HG03135 (cell line): ENCODE measurements around the gene SORBS1.

Experiments
- ATAC-seq: cut with Tn5 transposase; IDR thresholded peaks from one replicate; pipeline ENCODE4 v1.9.1; 2021; ENCODE audit warnings: mild to moderate bottlenecking, moderate library complexity; ENCODE audit not compliant: unreplicated experiment

The SORBS1 gene

DNA sequence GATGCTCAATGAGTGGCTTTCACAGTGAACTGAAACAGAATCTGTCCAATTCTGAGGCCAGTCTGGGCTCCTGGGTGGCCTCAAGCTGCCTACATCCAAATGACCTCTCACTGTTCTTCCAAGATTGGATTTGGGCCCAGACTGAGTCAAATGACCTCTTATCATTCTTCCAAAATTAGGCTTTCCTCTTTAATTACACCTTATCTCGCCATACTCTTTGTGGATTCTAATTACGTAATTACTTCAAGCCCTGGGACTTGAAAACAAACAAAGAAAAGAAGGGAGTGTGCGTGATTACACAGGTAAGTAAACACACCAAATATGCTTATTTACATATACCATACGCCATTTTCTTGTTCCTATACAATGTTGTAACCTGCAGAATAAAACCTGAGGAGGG is 18.8 kb downstream of the SORBS1 start:
- ATAC-seq, result no peak

DNA sequence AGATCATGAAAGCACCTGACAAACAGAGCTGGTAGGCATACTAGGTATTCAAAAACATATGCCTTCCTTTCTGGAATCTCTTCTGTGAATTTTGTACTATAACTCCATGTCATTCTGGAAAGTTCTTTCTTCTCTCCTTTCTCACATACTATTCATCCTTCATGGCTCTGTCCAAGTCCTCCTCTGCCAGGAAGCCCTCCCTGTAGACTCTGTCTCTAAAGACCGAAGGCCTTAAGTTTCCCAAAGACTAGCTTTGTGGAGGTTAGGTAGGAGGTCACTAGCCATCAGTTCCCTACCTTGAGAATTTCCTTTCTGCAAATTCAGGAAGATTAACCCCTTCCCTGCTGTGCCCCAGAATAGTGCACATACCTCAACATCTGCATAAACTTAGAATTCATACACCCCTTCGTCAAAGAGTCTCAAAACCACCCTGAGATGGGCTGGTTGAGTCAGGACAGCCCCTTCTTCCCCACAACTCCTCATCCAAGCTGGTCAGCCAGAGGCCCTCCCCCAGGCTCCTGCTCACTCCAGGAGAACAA is 20.6 kb downstream of the SORBS1 start:
- ATAC-seq, result no peak

DNA sequence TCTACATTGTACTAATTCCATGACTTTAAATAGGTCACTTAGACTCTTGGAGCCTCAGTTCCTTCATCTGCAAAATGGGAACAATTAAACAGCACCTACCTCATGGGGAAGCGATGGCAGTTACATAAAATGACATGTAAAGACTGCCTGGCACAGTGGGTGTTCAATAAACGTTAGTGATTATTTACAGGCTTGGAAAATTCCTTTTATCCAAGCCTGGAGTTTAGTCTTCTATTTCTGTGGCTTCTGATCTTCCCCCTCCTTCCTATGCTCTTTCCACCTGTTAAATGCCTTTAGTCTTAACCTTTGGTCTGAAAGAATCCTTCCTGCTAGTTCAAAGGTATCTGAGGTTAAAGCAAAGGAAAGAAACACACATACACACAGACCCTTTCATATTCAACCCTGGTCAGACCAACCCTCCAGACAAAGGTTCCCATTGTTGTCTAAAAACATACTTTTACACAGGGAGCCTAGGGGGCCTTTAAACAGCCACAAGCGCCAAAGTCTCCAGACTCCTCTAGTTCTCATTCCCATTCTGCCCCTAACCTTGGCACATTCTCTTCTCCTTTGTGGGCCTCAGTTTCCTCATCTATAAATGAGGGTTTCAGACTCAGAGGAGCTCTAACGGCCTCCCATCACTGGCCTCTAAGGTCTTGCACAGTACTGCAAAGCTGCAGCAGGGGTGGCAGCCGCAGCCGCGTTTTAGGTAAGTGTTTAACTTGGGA is 21.4 kb downstream of the SORBS1 start:
- no peak for ATAC-seq

DNA sequence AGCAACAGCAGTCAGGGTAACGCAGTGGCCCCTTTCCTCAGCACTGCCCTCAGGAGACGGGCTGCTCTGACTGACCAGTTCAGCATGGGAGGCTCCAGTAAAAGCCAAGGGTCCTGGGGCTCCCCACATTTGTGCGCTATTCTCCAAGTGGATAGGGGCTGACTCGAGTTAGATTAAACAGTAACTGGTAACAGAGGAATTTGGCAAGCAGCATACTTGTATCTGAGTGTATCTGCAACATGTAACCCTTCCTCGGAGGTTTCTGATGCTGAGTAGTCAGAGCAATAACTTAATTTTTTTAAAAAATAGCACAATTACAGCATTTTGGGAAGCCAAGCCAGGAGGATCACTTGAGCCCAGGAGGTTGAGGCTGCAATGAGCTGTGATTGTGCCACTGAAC is 22.8 kb downstream of the SORBS1 start:
- ATAC-seq, result no peak

DNA sequence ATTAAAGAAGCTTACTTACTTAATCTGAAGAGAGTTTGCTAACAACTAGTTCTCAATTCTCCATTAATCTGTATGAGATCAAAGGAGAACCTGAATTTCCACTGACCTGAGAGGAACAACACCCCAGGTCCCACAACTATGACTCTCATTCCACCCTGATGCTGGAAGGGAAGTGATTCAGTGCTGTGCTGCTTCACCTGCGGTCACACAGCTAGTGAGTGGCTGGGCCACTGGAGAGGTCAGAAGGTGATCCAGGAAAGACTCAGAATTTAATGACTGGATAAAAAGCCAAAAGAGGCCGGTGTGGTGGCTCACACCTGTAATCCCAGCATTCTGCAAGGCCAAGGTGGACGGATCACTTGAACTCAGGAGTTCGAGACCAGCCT is 23.6 kb downstream of the SORBS1 start:
- no peak for ATAC-seq

DNA sequence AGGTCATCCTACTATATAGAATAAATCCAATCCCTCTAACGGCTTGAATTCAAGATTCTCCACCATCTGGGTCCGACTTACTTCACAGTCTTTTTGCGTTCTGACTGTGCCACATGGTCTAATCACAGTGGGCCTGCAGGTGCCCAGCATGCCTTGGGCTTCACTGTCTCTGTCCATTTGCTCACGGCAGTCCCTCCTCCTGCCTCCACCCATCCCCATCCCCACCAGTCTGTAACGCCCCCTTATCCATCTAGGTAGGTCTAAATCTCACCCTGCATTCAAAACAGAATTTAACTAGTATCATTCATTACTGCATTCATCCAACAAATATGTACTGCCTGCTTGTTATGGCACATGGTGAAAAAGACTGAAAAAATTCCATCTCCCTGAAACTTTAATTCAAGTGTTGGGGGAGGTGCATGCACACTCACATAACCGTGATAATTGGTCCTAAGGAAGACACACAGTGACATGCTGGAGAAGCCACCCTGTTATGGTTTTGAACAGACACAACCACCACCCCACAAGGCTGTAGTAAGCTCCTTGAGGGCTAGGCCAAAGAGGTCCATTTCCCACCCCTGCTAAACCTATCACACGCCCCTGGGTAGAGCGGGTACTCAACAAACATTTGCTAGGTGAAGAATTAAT is 24.2 kb downstream of the SORBS1 start:
- ATAC-seq, result no peak

DNA sequence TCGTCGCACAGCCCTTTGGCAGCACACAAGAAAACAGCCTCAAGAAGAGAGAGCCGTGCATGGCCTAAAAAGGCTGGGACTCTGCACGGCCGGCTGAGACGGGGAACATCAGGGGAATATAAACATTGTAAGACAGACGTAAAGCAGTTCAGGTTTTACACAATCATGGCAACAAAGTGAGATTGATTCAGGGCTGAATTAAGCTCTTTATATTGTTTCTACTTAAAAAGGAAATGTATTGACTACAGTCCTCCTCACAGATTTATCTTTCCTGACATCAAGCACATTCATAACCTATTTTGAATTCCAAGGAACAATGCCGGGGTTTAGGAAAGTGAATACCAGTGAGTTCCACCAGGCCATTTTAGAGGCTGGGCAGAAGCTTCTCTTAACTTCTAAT is 25.2 kb downstream of the SORBS1 start:
- ATAC-seq, result no peak

DNA sequence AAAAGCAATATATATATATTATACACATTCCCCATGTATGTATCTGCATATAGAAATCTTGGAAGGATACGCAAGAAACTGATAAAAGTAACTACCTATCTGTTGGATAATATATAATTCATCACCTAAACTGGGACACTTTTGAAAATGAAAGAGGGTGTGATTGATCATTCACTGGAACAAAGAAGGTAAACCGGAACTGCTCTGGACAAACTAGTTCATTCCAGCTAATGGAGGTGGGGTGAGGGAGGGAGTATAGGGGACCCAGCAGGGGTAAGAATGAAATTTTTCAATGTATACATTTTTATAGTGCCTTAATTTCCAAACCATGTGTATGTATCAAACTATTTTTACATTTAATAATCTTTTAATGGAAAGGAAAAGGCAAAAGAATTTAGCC is 25.6 kb downstream of the SORBS1 start:
- no peak for ATAC-seq

DNA sequence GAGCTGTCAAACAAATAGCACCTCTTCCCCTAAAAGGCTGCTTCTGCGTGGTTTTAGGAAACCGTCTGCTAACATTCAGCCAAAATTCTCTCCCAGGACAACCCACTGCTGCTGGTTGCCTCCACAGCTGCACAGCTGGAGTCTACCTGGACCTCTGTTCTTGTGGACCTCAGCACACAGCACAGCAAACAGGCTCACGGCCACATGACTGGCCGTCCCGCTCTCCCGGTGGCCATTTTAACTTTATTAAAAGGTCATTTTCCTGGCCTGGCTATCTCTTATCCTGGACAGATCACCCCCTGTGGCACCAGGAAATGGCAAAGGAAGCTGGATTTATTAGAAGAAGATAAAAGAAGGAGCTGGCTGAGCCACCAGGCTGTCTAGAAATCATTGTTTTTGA is 27.6 kb downstream of the SORBS1 start:
- no peak for ATAC-seq

DNA sequence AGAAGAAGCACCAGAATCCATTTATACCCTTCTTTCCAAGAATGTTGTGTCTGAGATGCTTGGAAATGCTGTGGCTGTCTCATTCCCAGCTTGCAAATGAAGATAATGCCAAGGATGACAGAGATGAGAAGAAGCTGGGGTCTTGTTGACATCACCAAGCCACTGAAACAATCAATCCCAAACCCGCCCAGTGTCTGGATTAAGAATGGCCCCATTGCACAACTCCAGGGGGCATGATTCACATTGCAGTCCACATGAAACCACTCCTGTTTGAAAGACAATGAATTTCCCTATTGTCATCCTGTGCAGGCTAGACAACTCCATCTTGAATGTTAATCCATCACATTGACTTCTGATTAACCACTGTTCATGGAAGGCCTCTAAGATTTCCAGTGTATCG is 28.6 kb downstream of the SORBS1 start:
- no peak for ATAC-seq

DNA sequence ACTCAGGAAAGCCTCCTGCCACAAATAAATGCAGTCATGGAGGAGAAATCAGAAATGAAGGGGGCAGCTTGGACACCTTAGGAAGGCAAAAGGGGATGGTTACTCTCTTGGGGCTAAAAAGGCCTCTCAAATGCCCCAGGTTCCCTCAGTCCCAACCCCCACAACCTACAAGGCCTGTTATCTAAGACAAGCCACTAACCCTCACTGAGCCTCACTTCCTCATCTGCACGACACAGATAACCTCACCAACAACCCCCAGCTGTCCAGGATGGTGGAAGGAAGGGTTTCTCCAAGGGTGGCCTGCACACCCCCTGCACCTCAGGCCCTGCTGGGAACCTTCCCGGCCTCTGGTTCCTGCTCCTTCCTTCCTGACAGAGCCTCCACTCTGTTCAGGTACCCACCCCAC is 29.2 kb downstream of the SORBS1 start:
- ATAC-seq, result no peak

DNA sequence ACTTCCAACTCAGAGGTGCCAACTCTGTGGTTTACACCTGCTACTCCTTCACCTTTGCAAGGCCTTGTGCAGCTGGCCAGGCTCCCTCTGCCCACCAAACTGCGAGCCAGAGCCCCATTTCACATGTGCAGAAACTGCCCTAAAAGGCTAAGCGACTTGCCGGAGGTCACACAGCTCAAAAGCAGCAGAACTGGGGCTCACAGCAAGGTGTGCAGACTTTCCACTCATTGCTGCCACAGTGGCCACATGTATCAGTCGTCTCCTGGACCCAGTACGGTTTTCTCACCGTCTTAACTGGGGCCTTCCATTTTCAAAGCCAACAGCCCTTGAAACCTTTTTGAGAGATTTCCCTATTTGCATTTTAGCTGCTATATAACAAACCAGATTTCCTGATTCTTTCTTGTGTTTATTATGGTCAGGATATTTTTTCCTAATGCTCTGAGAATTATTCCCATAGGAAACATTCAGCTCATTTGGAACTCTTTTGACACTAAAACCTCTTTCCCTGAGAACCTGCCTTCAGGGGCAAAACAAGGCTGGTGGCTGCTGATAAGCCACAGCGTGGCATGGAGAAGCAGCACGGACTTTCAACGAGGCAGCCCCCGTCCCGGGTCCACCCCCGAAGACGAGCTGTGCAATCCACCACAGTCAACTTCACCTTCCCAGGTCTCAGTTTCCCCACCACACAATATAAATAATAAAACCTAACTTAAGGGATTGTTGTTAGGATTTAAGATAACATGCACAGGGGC is 29.9 kb downstream of the SORBS1 start:
- no peak for ATAC-seq

DNA sequence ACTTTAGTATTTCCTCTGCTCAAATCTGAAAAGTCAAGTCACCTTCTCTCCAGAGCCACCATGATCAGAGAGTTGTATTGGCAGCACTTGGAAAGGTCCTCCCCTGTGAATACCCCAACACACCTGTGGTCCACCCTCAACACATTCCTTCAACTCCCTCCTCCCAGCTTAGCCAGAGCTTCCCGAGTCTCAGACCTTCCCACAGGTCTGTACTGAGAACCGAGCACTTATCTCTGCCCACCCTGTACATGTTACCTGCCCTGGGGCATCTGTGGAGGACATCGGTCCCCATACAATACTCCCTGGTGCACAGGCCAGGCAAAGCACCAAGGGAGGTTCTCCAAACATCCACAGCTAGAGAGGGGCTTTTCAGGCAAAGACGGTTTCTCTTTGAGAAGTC is 30.6 kb downstream of the SORBS1 start:
- no peak for ATAC-seq

DNA sequence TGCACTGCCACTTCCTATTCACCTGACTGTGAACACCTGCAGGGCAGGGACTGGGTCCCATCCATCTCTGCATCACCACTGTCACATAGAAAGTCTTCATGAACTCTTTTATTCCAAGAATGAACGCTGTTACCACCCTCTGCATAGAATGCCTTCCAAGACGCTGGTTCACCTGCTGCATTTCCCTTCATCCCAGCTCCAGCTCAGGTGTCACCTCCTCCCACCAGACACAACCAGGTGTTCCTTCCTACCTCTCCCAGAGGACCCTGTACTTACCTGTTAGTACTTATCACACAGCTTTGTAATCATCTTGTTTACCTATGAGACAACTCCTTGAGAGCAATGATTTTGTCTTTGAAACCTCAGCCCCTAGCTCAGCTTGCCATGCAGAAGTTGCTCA is 31.1 kb downstream of the SORBS1 start:
- ATAC-seq, result no peak

DNA sequence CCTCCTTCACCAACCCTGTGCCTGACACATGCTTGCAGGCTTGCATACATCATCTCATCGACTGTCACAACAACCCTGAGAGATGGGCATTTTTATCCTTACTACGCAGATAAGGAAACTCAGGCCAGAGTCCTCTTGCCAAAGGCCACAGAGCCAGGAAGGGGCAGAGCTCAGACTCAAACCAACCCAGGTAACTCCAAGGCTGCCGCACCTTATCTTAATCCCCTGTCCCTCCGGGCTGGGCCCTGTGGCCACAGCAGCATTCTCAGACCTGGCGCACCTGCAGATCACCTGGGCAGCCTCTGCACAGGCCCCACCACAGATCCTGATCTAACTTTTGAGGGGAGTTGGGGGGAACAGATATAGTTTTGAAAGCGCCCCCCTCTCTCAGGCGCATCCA is 35.1 kb downstream of the SORBS1 start:
- ATAC-seq, result no peak

DNA sequence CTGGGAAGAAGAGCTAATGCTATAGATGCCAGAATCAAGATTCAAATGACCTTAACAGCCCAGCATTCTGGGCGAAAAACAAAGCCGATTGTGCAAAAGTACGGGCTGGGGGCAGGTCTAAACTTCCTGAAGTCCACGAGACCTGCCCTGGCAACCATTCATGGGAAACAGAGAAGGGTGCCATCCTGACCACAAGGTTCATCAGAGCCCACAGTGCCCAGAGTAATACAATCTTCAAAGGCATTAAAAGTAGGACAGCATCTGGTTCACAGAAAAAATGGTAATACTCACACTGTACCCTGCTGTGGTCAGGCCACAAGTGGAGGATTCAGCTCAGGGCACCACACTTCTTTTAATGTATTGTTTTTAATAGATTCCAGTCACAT is 36.1 kb downstream of the SORBS1 start:
- no peak for ATAC-seq

DNA sequence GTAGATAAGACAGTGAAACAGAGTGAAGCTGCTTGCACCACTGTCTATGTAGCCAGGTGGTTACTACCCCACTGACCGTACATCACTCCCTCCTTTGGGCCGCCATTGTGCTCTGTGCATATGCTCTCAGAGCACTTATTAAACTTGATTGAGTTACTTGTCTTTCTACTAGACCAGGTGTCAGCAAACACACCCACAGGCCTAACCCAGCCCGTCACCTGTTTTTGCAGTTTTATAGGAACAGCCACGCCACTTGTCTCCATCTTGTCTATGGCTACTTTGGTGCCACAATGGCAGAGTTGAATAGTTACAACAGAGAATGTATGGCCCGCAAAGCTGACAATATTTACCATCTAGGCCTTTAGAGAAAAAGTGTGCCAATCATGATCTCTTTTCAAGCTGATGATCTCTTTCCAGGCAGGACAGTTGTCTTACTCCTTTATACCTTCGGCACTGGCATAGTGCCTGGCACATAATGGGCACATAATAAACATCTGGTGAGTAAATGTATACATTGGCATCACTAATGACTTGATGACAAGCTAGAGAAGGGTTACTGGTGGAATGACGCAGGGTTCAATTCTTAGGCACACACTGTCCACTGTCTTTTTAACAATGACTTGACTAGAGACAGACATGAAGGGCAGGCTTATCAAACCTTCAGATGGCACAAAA is 36.7 kb downstream of the SORBS1 start:
- ATAC-seq, result no peak

DNA sequence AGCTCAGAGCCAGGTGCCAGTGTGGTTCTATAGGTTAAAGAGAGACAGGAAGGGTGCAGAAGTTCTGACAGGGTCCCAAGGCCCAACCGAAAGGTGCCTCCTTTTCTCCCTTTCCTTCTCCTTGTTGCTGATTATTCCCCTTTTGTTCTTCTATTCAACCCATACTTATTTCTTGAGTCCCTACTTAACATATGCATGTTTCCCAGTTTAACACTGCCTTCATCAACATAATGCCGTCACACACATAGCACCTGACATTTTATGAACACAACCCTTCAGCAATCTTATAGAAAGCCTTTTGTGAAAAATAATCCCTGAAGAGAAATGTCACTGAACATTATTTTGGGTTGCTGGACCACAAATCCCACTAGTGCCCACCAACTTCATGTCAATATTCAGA is 39.1 kb downstream of the SORBS1 start:
- no peak for ATAC-seq

DNA sequence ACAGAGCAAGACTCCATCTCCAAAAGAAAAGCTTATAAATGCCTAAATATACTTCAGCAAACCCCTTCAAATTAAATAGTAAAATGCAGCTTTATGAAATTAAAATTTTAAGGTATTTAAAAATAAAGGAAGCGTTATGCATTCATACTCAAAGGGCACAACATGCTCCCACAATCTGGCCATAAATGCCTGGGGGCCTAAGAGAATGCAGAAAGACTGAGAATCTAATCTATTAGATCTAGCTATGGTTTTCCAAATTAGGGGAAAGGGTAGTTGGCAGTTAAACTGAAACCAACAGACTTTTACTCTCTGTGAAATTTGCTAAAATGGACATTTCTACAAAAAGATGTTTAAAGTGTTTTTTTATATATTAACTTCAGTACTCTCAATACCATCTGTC is 40.6 kb downstream of the SORBS1 start:
- no peak for ATAC-seq

DNA sequence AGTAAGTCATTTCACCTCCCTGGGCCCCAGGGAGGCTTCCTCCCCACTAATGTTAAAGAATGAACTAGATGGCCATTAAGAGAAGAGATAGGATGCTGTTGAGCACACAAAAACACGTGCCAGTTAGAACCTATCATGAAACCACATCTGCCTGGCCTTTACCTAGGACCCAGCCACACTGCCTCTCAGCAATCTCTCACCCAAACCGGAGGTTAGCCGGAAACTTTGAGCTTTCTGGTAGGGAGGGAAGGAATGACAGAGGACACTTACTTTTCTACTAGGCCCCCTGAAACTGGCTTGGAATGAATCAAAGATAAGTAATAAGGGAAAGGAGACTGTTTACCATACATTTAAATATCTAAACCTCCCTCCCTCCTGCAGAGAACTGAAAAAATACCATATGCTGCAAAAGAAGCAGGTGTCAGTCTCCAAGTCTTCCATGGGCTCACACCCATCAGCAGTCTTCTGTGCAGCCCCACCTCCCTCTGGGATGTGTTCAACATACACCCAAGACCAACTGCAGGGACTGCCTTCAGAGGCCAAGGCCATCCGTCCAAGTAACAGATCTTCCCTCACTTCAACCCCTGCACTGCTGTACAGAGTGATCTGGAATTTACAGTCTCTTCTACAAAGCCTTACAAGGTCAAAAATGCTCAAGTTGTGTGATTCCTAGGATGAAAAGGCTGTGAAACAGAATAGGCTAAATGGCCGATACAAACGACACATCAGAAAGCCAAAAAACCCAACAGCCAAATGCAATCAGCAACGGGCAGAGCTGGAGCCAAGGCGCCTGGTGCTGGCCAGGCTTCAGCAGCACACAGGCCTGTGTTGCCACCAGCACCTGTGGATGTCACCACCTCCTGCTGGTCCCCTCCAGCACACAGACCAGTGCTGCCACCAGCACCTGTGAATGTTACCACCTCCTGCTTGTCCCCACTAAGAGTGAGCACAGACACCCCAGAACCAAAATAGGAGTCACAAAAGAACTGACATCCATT is 42.4 kb downstream of the SORBS1 start:
- ATAC-seq, result no peak
